ENCODE data around the gene KRT72.
"Not testable (repeated sequence)": the region's sequence is repeated elsewhere in the genome, so short reads cannot be mapped to it uniquely, and the experiment has no call there.

Gene KRT72

GRCh38 chr12:52605542-52605941 is 4.3 kb upstream of the KRT72 start:
- H3K4me1 Mint-ChIP-seq (ENCODE audit: low read depth): peaks cover 41% of the 10 kb centered on the region
- H3K4me3 Mint-ChIP-seq: no peak overlapping the region
- peaks cover 10% of the 10 kb centered on the region for H3K27me3 Mint-ChIP-seq (ENCODE audit: low read depth)
- H3K36me3 Mint-ChIP-seq (ENCODE audit: low read depth): peaks cover 3% of the 10 kb centered on the region
- no peak overlapping the region for H3K27ac Mint-ChIP-seq
- no peaks in the 10 kb centered on the region for H3K9me3 Mint-ChIP-seq

- H3K27ac Mint-ChIP-seq: no peak overlapping the region
- H3K4me1 Mint-ChIP-seq (ENCODE audit: low read depth): peaks cover 37% of the 10 kb centered on the region
- H3K9me3 Mint-ChIP-seq: no peaks in the 10 kb centered on the region
- H3K4me3 Mint-ChIP-seq: no peak overlapping the region
- H3K36me3 Mint-ChIP-seq (ENCODE audit: low read depth): peaks cover 3% of the 10 kb centered on the region
- H3K27me3 Mint-ChIP-seq (ENCODE audit: low read depth): peaks cover 15% of the 10 kb centered on the region
Measured at GRCh38 chr12:52604859-52605258, 3.6 kb upstream of the KRT72 start.

GRCh38 chr12:52603314-52603713 is 2.1 kb upstream of the KRT72 start:
- no peak overlapping the region for H3K27ac Mint-ChIP-seq
- H3K4me3 Mint-ChIP-seq: no peak overlapping the region
- H3K9me3 Mint-ChIP-seq: no peaks in the 10 kb centered on the region
- peaks cover 3% of the 10 kb centered on the region for H3K36me3 Mint-ChIP-seq (ENCODE audit: low read depth)
- peaks cover 27% of the 10 kb centered on the region for H3K4me1 Mint-ChIP-seq (ENCODE audit: low read depth)
- H3K27me3 Mint-ChIP-seq (ENCODE audit: low read depth): peaks cover 29% of the 10 kb centered on the region

GRCh38 chr12:52602552-52602951 is 1.3 kb upstream of the KRT72 start:
- H3K4me1 Mint-ChIP-seq (ENCODE audit: low read depth): peaks cover 23% of the 10 kb centered on the region
- H3K36me3 Mint-ChIP-seq (ENCODE audit: low read depth): no peaks in the 10 kb centered on the region
- H3K9me3 Mint-ChIP-seq: no peaks in the 10 kb centered on the region
- H3K4me3 Mint-ChIP-seq: no peak overlapping the region
- H3K27me3 Mint-ChIP-seq (ENCODE audit: low read depth): peaks cover 35% of the 10 kb centered on the region
- no peak overlapping the region for H3K27ac Mint-ChIP-seq

GRCh38 chr12:52601671-52602070 is 408 bp upstream of the KRT72 start:
- Mint-ChIP-seq H3K4me3 (no peak overlapping the region), H3K36me3 (ENCODE audit: low read depth) (no peaks in the 10 kb centered on the region), H3K27ac (no peak overlapping the region), H3K27me3 (ENCODE audit: low read depth) (peaks cover 39% of the 10 kb centered on the region), H3K9me3 (no peaks in the 10 kb centered on the region), H3K4me1 (ENCODE audit: low read depth) (peaks cover 16% of the 10 kb centered on the region)

- Mint-ChIP-seq H3K4me3 (no peak overlapping the region), H3K4me1 (ENCODE audit: low read depth) (peaks cover 11% of the 10 kb centered on the region), H3K27ac (no peak overlapping the region), H3K9me3 (no peaks in the 10 kb centered on the region), H3K36me3 (ENCODE audit: low read depth) (no peaks in the 10 kb centered on the region), H3K27me3 (ENCODE audit: low read depth) (peaks cover 38% of the 10 kb centered on the region)
Measured at GRCh38 chr12:52600475-52600874, 788 bp downstream of the KRT72 start.

- H3K4me3 Mint-ChIP-seq: no peak overlapping the region
- H3K9me3 Mint-ChIP-seq: no peaks in the 10 kb centered on the region
- peaks cover 9% of the 10 kb centered on the region for H3K4me1 Mint-ChIP-seq (ENCODE audit: low read depth)
- peaks cover 38% of the 10 kb centered on the region for H3K27me3 Mint-ChIP-seq (ENCODE audit: low read depth)
- H3K36me3 Mint-ChIP-seq (ENCODE audit: low read depth): no peaks in the 10 kb centered on the region
- H3K27ac Mint-ChIP-seq: no peak overlapping the region
Measured at GRCh38 chr12:52600071-52600470, 1.2 kb downstream of the KRT72 start.

GRCh38 chr12:52598966-52599365 is 2.3 kb downstream of the KRT72 start:
- Mint-ChIP-seq H3K36me3 (ENCODE audit: low read depth) (no peaks in the 10 kb centered on the region), H3K27ac (no peak overlapping the region), H3K27me3 (ENCODE audit: low read depth) (peaks cover 43% of the 10 kb centered on the region), H3K9me3 (no peaks in the 10 kb centered on the region), H3K4me3 (no peak overlapping the region), H3K4me1 (ENCODE audit: low read depth) (peaks cover 3% of the 10 kb centered on the region)

GRCh38 chr12:52594237-52594636 is 7.0 kb downstream of the KRT72 start:
- H3K9me3 Mint-ChIP-seq; H3K36me3 Mint-ChIP-seq (ENCODE audit: low read depth); H3K27ac Mint-ChIP-seq; H3K4me3 Mint-ChIP-seq; H3K4me1 Mint-ChIP-seq (ENCODE audit: low read depth): not testable (repeated sequence)
- peaks cover 34% of the 10 kb centered on the region for H3K27me3 Mint-ChIP-seq (ENCODE audit: low read depth)

GRCh38 chr12:52591521-52591920 is 9.7 kb downstream of the KRT72 start:
- Mint-ChIP-seq H3K9me3 (no peaks in the 10 kb centered on the region), H3K27ac (no peak overlapping the region), H3K36me3 (ENCODE audit: low read depth) (no peaks in the 10 kb centered on the region), H3K27me3 (ENCODE audit: low read depth) (peaks cover 17% of the 10 kb centered on the region), H3K4me1 (ENCODE audit: low read depth) (peaks cover 9% of the 10 kb centered on the region), H3K4me3 (no peak overlapping the region)

- H3K27ac Mint-ChIP-seq: no peak overlapping the region
Measured at GRCh38 chr12:52590021-52590420, 11.2 kb downstream of the KRT72 start.

GRCh38 chr12:52587563-52587962 is 13.7 kb downstream of the KRT72 start:
- Mint-ChIP-seq H3K4me3 (no peak overlapping the region), H3K36me3 (ENCODE audit: low read depth) (no peaks in the 10 kb centered on the region), H3K9me3 (no peaks in the 10 kb centered on the region), H3K27ac (no peak overlapping the region), H3K27me3 (ENCODE audit: low read depth) (peaks cover 3% of the 10 kb centered on the region), H3K4me1 (ENCODE audit: low read depth) (peaks cover 28% of the 10 kb centered on the region)

More at GRCh38 chr12:52590021-52590420, 11.2 kb downstream of the KRT72 start:
- Mint-ChIP-seq H3K4me1 (ENCODE audit: low read depth) (peaks cover 23% of the 10 kb centered on the region), H3K27me3 (ENCODE audit: low read depth) (peaks cover 13% of the 10 kb centered on the region), H3K9me3 (no peaks in the 10 kb centered on the region), H3K4me3 (no peak overlapping the region), H3K36me3 (ENCODE audit: low read depth) (no peaks in the 10 kb centered on the region)

- Mint-ChIP-seq H3K27ac (peak overlapping the region; percentile 18), H3K4me3 (peak overlapping the region; percentile 8), H3K27me3 (ENCODE audit: low read depth) (peaks cover 3% of the 10 kb centered on the region), H3K9me3 (no peaks in the 10 kb centered on the region), H3K36me3 (ENCODE audit: low read depth) (no peaks in the 10 kb centered on the region), H3K4me1 (ENCODE audit: low read depth) (peaks cover 28% of the 10 kb centered on the region)
Measured at GRCh38 chr12:52585946-52586345, 15.3 kb downstream of the KRT72 start.

- H3K27ac Mint-ChIP-seq: peak overlapping the region; percentile 21
- peaks cover 28% of the 10 kb centered on the region for H3K4me1 Mint-ChIP-seq (ENCODE audit: low read depth)
- H3K27me3 Mint-ChIP-seq (ENCODE audit: low read depth): peaks cover 3% of the 10 kb centered on the region
- H3K4me3 Mint-ChIP-seq: no peak overlapping the region
- no peaks in the 10 kb centered on the region for H3K9me3 Mint-ChIP-seq
- H3K36me3 Mint-ChIP-seq (ENCODE audit: low read depth): no peaks in the 10 kb centered on the region
Measured at GRCh38 chr12:52585066-52585465, 16.2 kb downstream of the KRT72 start.

- H3K36me3 Mint-ChIP-seq (ENCODE audit: low read depth): no peaks in the 10 kb centered on the region
- H3K27me3 Mint-ChIP-seq (ENCODE audit: low read depth): peaks cover 3% of the 10 kb centered on the region
- no peak overlapping the region for H3K4me3 Mint-ChIP-seq
- H3K4me1 Mint-ChIP-seq (ENCODE audit: low read depth): peaks cover 27% of the 10 kb centered on the region
- no peak overlapping the region for H3K27ac Mint-ChIP-seq
- no peaks in the 10 kb centered on the region for H3K9me3 Mint-ChIP-seq
Measured at GRCh38 chr12:52584156-52584682, 17.0 kb downstream of the KRT72 start.

GRCh38 chr12:52582971-52583456 is 18.2 kb downstream of the KRT72 start:
- no peaks in the 10 kb centered on the region for H3K36me3 Mint-ChIP-seq (ENCODE audit: low read depth)
- no peak overlapping the region for H3K27ac Mint-ChIP-seq
- H3K4me1 Mint-ChIP-seq (ENCODE audit: low read depth): peaks cover 27% of the 10 kb centered on the region
- no peaks in the 10 kb centered on the region for H3K9me3 Mint-ChIP-seq
- H3K4me3 Mint-ChIP-seq: no peak overlapping the region
- H3K27me3 Mint-ChIP-seq (ENCODE audit: low read depth): no peaks in the 10 kb centered on the region

All from T-helper 1 cell treated with Interleukin-12 subunit alpha and Interleukin-12 subunit beta and Interleukin-4 antibody, amounts not matched to agents 30 μg/mL and 1 μg/mL, for 36 hours (primary cell).